Naive thymus-derived CD8-positive, alpha-beta T cell (primary cell): ENCODE measurements around the gene PRKCQ. TPM values are rescaled to one million over a fixed set of nuclear protein-coding genes. Genes with fewer than 3 reads are reported as not detected.

Experiments
- ATAC-seq, 2 donors: fragments of 150-1000 bp; cut with Tn5 transposase in 1 of 2; sonication (Bioruptor Pico), chemical (Tn5 transposase) in 1 of 2; 1 replicate in 1 of 2; 2 replicates in 1 of 2; pipeline ENCODE4 v1.10.0; 2021; ENCODE audit warnings: mild to moderate bottlenecking in 2 of 2, moderate library complexity in 2 of 2
- POLR2A ChIA-PET: fragments of 350-600 bp; sonication (Branson Sonifier 250); formaldehyde crosslinking; loops from one replicate; lab custom pipeline; 2021; ENCODE audit warnings: antibody characterized with exemption; lab: Charles Lee
- DNase-seq, 10 donors: peaks; one replicate each; pipeline versions ENCODE4 v3.0.0 to v3.0.0-alpha.2; 2020 to 2022
- H3K27ac Mint-ChIP-seq, 10 donors: one replicate each; pipeline ENCODE4 v1.8.0; 2020 to 2022; ENCODE audit warnings: mild to moderate bottlenecking in 10 of 10, mixed read lengths in 10 of 10, moderate library complexity in 4 of 10, inconsistent platforms in 1 of 10
- H3K27me3 Mint-ChIP-seq, 5 donors: one replicate each; pipeline ENCODE4 v1.8.0; 2021 to 2022; ENCODE audit warnings: mixed read lengths in 5 of 5
- H3K36me3 Mint-ChIP-seq, 3 donors: one replicate each; pipeline ENCODE4 v1.8.0; 2020 to 2022; ENCODE audit warnings: mixed read lengths in 3 of 3, mild to moderate bottlenecking in 2 of 3, inconsistent platforms in 1 of 3
- H3K4me1 Mint-ChIP-seq, 4 donors: one replicate each; pipeline ENCODE4 v1.8.0; 2021 to 2022; ENCODE audit warnings: mixed read lengths in 4 of 4
- H3K4me3 Mint-ChIP-seq, 10 donors: one replicate each; pipeline ENCODE4 v1.8.0; 2020 to 2022; ENCODE audit warnings: mild to moderate bottlenecking in 10 of 10, mixed read lengths in 10 of 10, moderate library complexity in 6 of 10, inconsistent platforms in 1 of 10
- H3K9me3 Mint-ChIP-seq, 9 donors: one replicate each; pipeline ENCODE4 v1.8.0; 2020 to 2022; ENCODE audit warnings: mixed read lengths in 9 of 9, mild to moderate bottlenecking in 3 of 9, inconsistent platforms in 1 of 9, moderate library complexity in 1 of 9
- polyA plus RNA-seq, 3 donors: library from polyadenylated mRNA; unstranded; fragments of 300-500 nt; fragmentation: Illumina TruSeq; gene quantifications; one replicate each; pipeline ENCODE4 v1.2.3, GENCODE V29; 2021
- total RNA-seq, 8 experiments: library from RNA in 2 of 8; stranded (reverse) in 2 of 8; gene quantifications; one replicate each; pipeline ENCODE4 v1.2.3 and lab custom pipeline; 2021 to 2026

The PRKCQ gene
- total and polyA plus RNA-seq, 5 experiments from 2014 or later, result 30.9 to 60.0 (median 51.6) TPM

DNA sequence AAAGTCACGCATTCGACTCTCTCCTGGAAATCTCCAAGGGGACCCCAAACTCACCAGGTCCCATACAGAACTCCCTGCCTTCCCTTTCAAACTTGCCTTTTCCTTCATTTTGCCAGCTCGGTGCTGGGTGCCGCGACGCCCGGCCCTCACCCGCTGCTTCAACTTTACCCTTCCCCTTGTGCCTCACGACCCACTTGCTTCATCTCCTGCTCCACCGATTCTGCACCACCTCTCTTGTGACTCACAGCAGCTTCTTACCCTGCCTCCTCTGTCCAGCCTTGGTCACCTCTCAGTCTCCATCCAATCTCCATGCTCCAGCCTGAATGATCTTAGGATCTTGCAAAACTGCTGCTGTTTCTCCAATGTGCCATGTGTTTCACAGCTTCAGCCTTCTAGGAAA is 59.9 kb downstream of the PRKCQ start:
- Mint-ChIP-seq H3K27me3 (no peaks in the 10 kb centered on the region), H3K4me1 (peaks cover 47 to 80% (median 78%) of the 10 kb centered on the region in 4 donors), H3K36me3 (peaks cover 0 to 43% (median 8%) of the 10 kb centered on the region in 3 donors), H3K27ac (peak overlapping the region; percentile 2 to 83 (median 46)), H3K4me3 (peak overlapping the region in 7 of 10 donors; percentile 0 to 40 (median 22)), H3K9me3 (no peaks in the 10 kb centered on the region)
- POLR2A ChIA-PET, result interaction anchor here (0.5 to 4.3 kb wide), 4 partner anchors 9 to 1245 kb away, joined by 3 to 24 read pairs (median 4); partner anchors contain the start of gene PRKCQ
- no peak for ATAC-seq
- no peak for DNase-seq

DNA sequence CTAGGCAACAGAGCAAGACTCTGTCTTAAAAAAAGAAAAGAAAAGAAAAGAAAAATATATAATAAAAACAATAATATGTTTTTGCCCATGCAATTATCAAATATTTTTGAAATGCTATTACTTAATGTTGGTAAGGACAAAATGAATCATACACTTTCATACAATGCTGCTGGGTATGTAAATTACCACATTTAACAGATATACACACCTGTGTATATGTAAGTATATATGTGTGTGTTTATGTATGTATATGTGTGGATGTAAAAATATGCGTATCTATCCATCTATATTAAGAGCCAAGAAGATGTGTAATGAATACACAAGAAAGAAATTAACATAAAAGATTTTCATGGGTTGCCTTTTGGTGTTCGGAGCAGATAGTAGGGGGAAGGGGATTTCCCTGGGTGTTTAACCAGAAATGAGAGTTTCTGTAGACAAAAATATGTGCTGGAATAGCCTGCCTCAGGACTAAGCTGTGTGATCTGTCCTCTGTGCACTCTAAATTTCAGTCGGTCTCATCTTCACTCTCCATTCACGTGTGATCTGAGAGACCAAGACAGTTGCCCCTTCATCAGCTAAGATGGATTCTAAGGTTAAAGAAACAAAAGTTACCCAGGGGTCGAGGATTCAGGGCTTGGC is 61.2 kb downstream of the PRKCQ start:
- Mint-ChIP-seq H3K27ac (peak overlapping the region in 9 of 10 donors; percentile 6 to 83 (median 45)), H3K27me3 (no peaks in the 10 kb centered on the region), H3K4me1 (peaks cover 49 to 84% (median 82%) of the 10 kb centered on the region in 4 donors), H3K9me3 (no peaks in the 10 kb centered on the region), H3K4me3 (peak overlapping the region in 7 of 10 donors; percentile 15 to 66 (median 36)), H3K36me3 (peaks cover 0 to 47% (median 11%) of the 10 kb centered on the region in 3 donors)
- ATAC-seq, result peak; percentile 70
- no peak for DNase-seq
- POLR2A ChIA-PET, result interaction anchor here (0.5 to 4.3 kb wide), 4 partner anchors 11 to 61 kb away, joined by 3 to 24 read pairs (median 4); partner anchors contain the start of gene PRKCQ

DNA sequence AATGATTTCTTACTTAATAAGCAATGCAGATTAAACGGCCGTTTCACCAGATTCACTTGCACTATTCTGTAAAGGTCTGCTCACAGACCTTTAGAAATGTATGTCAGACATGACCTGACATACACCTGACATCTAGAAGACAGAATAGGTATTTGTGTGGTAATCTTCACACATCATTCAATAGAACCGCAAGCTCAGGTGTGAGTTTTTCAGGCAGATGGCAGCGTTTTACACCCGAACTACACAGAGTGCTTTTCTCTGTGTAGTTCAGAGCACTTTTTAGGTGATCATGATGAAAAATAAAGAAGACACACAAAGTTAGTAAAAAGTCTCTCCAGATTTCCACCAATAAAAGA is 63.2 kb downstream of the PRKCQ start:
- no peaks in the 10 kb centered on the region for H3K27me3 Mint-ChIP-seq
- peak overlapping the region in 8 of 10 donors; percentile 49 to 82 (median 68) for H3K27ac Mint-ChIP-seq
- no peaks in the 10 kb centered on the region for H3K9me3 Mint-ChIP-seq
- peak overlapping the region in 4 of 10 donors; percentile 23 to 53 (median 44) for H3K4me3 Mint-ChIP-seq
- POLR2A ChIA-PET, result interaction anchor here (0.6 to 4.3 kb wide), 9 partner anchors 13 to 314 kb away, joined by 3 to 24 read pairs (median 5); partner anchors contain the start of gene PFKFB3
- DNase-seq (peak in 4 of 10 donors; percentile 19 to 39 (median 25)), ATAC-seq (peak; percentile 70 to 80)
- peaks cover 0 to 52% (median 20%) of the 10 kb centered on the region in 3 donors for H3K36me3 Mint-ChIP-seq
- peaks cover 47 to 89% (median 87%) of the 10 kb centered on the region in 4 donors for H3K4me1 Mint-ChIP-seq

DNA sequence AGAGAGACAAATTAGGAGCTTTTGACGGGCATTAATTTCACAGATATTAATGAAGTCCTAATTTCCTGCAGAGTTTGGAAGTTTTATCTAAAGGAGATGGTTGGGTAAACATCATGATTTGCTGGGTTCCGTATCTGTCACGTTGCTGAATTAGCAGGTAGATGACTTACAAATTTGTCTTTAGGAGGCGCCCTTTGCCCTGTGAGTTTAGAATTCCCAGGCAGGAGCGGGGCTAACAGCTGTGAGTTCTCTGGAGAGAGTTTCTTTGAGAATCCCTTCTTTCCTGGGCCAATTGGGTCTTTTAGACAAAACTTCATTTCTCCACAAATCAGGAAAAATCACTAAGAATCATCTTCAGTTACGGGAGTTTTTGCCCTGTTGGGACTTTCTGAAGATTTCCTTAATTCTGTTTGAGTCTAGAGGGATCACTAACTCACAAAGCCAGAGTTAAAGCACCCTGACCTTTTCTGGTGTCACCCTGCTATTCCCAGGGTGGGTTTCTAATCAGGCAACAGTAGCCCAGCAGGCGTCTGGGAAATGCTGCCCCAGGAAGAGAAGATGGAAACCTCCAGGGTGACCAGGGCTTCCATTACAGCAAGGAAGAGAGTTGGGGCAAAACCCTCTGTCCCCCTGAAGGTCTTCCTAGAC is 63.7 kb downstream of the PRKCQ start:
- Mint-ChIP-seq H3K9me3 (peaks cover 0 to under 1% (median 0%) of the 10 kb centered on the region in 9 donors), H3K4me3 (peak overlapping the region in 4 of 10 donors; percentile 10 to 53 (median 44)), H3K4me1 (peaks cover 47 to 89% (median 85%) of the 10 kb centered on the region in 4 donors), H3K27ac (peak overlapping the region; percentile 23 to 82 (median 62)), H3K27me3 (no peaks in the 10 kb centered on the region), H3K36me3 (peaks cover under 1 to 55% (median 25%) of the 10 kb centered on the region in 3 donors)
- POLR2A ChIA-PET, result interaction anchor here (1.4 to 4.3 kb wide), 3 partner anchors 13 to 62 kb away, joined by 4 to 24 read pairs (median 6); no protein-coding TSS in a partner anchor
- ATAC-seq, result no peak
- DNase-seq, result no peak

DNA sequence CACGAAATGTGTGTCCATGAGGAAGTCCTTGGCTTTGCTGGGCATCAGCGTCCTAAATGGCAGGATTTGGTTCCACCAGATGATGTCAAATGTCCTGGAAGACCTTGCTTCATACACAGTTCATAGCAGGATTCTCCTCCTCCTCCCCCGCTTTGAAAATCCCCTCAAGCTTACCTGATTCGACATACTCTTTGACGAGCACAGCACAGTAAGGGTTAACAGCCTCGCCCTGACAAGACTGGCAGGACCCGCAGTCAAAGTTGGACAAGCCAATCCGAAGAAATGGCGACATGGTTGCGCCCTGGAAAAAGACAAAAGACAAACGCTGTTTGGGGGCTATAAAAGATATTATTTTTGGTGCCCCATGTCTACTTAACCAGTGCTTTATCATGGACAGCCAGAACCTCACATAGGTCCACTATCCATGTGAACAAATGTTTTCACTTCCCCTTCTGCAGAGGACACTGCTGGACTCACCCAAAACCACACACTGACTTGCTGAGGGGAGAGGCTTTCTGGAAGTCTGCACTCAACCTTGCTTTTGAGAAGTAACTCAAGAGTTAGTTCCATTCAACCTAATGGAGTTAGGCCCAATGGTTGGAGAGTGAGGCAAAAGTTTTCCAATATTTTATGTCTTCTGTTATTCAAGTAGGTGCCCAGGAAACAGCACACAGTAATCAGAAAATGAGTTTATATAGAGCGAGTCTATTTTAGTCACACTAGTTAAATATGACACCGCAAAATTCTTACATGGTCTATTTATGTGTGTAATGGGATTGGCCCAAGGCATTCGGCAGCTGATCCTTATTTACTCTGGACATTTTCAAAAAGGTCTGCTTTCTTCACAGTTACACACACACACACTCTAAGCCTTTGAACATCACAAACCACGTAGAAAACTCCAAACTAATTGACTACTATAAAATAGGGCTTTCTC is 65.0 kb downstream of the PRKCQ start:
- Mint-ChIP-seq H3K27me3 (no peaks in the 10 kb centered on the region), H3K36me3 (peaks cover 8 to 58% (median 36%) of the 10 kb centered on the region in 3 donors), H3K27ac (peak overlapping the region in 9 of 10 donors; percentile 9 to 72 (median 47)), H3K9me3 (peaks cover 0 to 1% (median 0%) of the 10 kb centered on the region in 9 donors), H3K4me3 (no peak overlapping the region), H3K4me1 (peaks cover 36 to 80% (median 74%) of the 10 kb centered on the region in 4 donors)
- DNase-seq (no peak), ATAC-seq (no peak)
- POLR2A ChIA-PET, result interaction anchor here (1.8 kb wide), 1 partner anchor 16 kb away, joined by 4 read pairs; no protein-coding TSS in a partner anchor

DNA sequence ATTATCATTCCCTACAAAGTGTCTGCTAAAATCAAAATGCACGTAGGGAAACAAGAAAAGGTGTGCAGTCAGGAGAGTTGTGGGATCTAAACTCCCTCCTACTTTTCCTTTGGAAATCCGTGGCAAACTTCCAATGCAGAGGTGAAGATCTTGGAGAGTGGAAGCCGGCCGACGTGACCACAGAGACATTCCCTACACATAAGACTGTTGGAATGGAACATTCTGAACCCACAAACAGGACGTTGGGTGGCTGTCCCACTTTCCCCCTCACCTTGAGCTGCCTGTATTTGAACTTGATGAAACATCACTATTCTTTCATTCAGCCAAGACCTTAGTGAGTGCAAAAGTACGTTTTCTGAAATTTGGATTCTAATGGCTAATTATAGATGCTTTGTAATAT is 65.9 kb downstream of the PRKCQ start:
- peaks cover 8 to 65% (median 40%) of the 10 kb centered on the region in 3 donors for H3K36me3 Mint-ChIP-seq
- peak overlapping the region in 4 of 10 donors; percentile 47 to 90 (median 64) for H3K27ac Mint-ChIP-seq
- POLR2A ChIA-PET, result no interaction called here
- peaks cover 0 to 1% (median 0%) of the 10 kb centered on the region in 9 donors for H3K9me3 Mint-ChIP-seq
- H3K27me3 Mint-ChIP-seq, result no peaks in the 10 kb centered on the region
- peaks cover 30 to 70% (median 65%) of the 10 kb centered on the region in 4 donors for H3K4me1 Mint-ChIP-seq
- DNase-seq (no peak), ATAC-seq (no peak)
- H3K4me3 Mint-ChIP-seq, result no peak overlapping the region

DNA sequence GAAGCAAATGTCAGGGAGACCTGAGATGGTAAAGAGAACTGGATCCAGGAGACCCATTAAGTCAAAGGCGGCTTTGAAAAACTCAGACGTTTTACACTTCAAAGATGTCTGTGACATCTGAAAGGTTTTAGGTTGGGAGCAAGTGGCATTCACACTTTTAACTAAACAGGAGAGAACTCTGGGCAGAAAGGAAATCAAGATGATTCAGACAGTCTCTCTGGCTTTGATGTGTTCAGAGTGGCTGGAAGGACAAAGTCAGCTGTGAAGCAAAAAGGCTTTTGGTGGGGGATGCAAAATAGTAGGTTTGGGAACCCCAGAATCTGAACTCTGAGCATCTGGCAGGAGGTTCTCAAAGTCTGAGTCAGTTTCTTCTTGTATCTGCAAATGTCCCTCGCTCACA is 66.6 kb downstream of the PRKCQ start:
- H3K9me3 Mint-ChIP-seq, result peaks cover 0 to 1% (median 0%) of the 10 kb centered on the region in 9 donors
- peak in 1 of 10 donors; percentile 29 for DNase-seq
- H3K36me3 Mint-ChIP-seq, result peaks cover 8 to 72% (median 45%) of the 10 kb centered on the region in 3 donors
- peak overlapping the region; percentile 11 to 90 (median 65) for H3K27ac Mint-ChIP-seq
- peaks cover 25 to 64% (median 59%) of the 10 kb centered on the region in 4 donors for H3K4me1 Mint-ChIP-seq
- POLR2A ChIA-PET, result interaction anchor here (0.7 kb wide), 1 partner anchor 105 kb away, joined by 3 read pairs; no protein-coding TSS in a partner anchor
- H3K4me3 Mint-ChIP-seq, result peak overlapping the region in 5 of 10 donors; percentile 8 to 61 (median 25)
- H3K27me3 Mint-ChIP-seq, result no peaks in the 10 kb centered on the region
- peak; percentile 35 to 65 for ATAC-seq

DNA sequence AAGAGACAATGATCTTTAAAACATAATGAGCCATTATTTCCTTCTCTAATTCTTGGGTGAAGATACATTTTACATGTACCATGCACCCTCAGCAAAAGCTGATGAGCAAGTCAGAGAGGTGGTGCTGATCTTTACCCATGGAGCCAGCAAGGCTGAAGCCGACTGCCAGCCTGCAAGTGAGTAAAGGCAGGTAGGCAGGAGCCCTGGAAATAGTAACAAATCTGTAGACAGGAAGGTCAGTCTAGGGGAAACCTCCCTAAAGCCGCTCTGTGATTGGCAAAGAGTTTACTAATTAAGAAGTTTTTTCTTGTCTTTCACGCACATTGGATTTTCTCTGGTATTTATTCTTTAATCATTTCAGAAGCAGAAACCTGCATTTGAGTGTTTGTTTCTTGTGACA is 67.9 kb downstream of the PRKCQ start:
- Mint-ChIP-seq H3K27ac (peak overlapping the region in 5 of 10 donors; percentile 21 to 72 (median 33)), H3K4me3 (no peak overlapping the region), H3K4me1 (peaks cover 24 to 62% (median 55%) of the 10 kb centered on the region in 4 donors), H3K36me3 (peaks cover 8 to 85% (median 47%) of the 10 kb centered on the region in 3 donors), H3K27me3 (no peaks in the 10 kb centered on the region), H3K9me3 (peaks cover 0 to 1% (median 0%) of the 10 kb centered on the region in 9 donors)
- POLR2A ChIA-PET, result interaction anchor here (0.6 kb wide), 1 partner anchor 49 kb away, joined by 3 read pairs; no protein-coding TSS in a partner anchor
- DNase-seq, result no peak
- no peak for ATAC-seq

DNA sequence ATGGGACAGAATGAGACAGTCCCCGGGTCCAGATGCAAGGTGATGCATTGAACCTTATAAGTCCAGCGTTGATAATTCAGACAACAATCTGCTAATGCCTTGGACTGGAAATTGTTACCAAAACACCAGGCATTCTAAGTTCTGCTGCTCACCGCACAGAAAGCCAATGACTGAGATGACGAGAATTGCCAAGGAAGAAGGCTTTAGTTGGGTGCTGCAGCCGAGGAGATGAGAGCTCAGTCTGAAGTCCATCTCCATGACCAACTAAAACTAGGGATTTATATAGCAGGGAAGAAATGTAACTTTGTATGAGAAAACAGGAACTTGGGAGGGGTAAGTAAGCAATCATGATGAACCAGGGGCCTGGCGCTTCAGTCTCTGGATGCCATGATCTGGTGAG is 68.7 kb downstream of the PRKCQ start:
- H3K27me3 Mint-ChIP-seq, result no peaks in the 10 kb centered on the region
- H3K4me3 Mint-ChIP-seq, result peak overlapping the region in 1 of 10 donors; percentile 47
- ATAC-seq (no peak), DNase-seq (no peak)
- POLR2A ChIA-PET, result interaction anchor here (0.5 kb wide), 1 partner anchor 19 kb away, joined by 4 read pairs; no protein-coding TSS in a partner anchor
- peaks cover 16 to 55% (median 48%) of the 10 kb centered on the region in 4 donors for H3K4me1 Mint-ChIP-seq
- H3K27ac Mint-ChIP-seq, result peak overlapping the region in 2 of 10 donors; percentile 24 to 75
- H3K9me3 Mint-ChIP-seq, result peaks cover 0 to 1% (median 0%) of the 10 kb centered on the region in 9 donors
- peaks cover 8 to 93% (median 51%) of the 10 kb centered on the region in 3 donors for H3K36me3 Mint-ChIP-seq

DNA sequence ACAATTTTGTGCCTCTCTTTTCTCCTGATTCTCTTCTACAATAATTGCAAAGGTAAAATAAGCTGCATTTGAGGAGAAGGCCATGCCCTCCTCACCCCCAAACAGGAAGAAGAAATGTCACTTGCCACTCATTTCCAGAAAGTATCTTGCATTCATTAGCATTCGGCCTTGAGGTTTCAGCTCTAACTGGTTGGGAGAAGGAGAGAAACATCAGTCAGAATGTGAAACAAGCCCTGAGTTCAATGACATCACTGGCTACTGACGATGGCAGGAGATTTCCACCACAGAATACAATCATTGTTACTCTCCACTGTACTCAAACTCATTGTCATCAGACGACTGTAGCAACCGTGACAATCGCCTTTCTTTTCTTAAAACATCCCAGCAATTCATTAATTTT is 72.8 kb downstream of the PRKCQ start:
- Mint-ChIP-seq H3K9me3 (peaks cover 0 to 1% (median 0%) of the 10 kb centered on the region in 9 donors), H3K27me3 (no peaks in the 10 kb centered on the region), H3K4me1 (peaks cover 16 to 40% (median 28%) of the 10 kb centered on the region in 4 donors), H3K27ac (peak overlapping the region in 5 of 10 donors; percentile 11 to 78 (median 73)), H3K4me3 (no peak overlapping the region), H3K36me3 (peaks cover 8 to 93% (median 46%) of the 10 kb centered on the region in 3 donors)
- ATAC-seq (no peak), DNase-seq (no peak)
- POLR2A ChIA-PET, result interaction anchor here (1.0 kb wide), 1 partner anchor 71 kb away, joined by 3 read pairs; no protein-coding TSS in a partner anchor

DNA sequence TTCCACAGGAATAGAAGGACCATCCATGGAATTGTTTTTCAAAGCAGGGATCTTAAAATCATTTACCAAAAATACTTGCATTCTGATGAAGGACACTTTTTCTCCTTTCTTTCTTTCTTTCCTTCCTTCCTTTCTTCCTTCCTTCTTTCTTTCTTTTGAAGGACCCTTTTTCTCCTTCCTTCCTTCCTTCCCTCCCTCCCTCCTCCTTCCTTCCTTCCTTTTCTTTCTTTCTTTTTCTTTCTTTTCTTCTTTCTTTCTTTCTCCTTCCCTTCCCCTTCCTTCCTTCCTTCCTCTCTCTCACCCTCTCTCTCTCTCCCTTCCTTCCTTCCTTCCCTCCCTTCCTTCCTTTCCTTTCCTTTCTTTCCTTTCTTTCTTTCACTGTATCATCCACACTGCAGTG is 74.8 kb downstream of the PRKCQ start:
- POLR2A ChIA-PET, result interaction anchor here (0.7 to 1.3 kb wide), 2 partner anchors 13 to 81 kb away, joined by 3 read pairs; no protein-coding TSS in a partner anchor
- H3K36me3 Mint-ChIP-seq, result peaks cover 11 to 90% (median 40%) of the 10 kb centered on the region in 3 donors
- no peak overlapping the region for H3K4me3 Mint-ChIP-seq
- H3K27ac Mint-ChIP-seq, result peak overlapping the region in 6 of 10 donors; percentile 23 to 72 (median 70)
- H3K9me3 Mint-ChIP-seq, result no peaks in the 10 kb centered on the region
- H3K27me3 Mint-ChIP-seq, result no peaks in the 10 kb centered on the region
- H3K4me1 Mint-ChIP-seq, result peaks cover 25 to 42% (median 39%) of the 10 kb centered on the region in 4 donors
- ATAC-seq (no peak), DNase-seq (no peak)
